GM18870 (cell line): ENCODE measurements around the gene WIF1.

ENCODE experiments used
- ATAC-seq: cut with Tn5 transposase; IDR thresholded peaks from one replicate; pipeline ENCODE4 v1.9.1; 2021; ENCODE audit warnings: moderate library complexity; ENCODE audit not compliant: unreplicated experiment

The WIF1 gene

DNA sequence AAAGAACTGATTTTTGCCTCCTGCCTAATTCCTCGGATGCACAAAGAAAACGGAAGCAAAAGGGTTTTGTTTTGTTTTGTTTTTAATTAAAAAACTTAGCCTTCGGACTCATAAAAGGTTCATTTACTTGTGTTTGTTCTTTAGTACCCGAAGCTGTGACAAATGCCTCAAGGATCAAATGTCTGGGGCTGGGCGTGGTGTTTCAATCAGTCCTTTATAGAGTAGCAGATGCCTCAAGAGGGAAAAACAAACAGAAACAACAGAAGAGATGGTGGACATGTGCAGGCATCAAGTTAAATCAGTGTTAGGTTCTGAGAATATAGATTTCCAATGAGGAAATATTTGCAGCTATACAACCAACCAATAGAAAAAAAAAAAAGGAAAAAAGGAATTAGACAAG is 1.6 kb upstream of the WIF1 start:
- ATAC-seq: no peak

DNA sequence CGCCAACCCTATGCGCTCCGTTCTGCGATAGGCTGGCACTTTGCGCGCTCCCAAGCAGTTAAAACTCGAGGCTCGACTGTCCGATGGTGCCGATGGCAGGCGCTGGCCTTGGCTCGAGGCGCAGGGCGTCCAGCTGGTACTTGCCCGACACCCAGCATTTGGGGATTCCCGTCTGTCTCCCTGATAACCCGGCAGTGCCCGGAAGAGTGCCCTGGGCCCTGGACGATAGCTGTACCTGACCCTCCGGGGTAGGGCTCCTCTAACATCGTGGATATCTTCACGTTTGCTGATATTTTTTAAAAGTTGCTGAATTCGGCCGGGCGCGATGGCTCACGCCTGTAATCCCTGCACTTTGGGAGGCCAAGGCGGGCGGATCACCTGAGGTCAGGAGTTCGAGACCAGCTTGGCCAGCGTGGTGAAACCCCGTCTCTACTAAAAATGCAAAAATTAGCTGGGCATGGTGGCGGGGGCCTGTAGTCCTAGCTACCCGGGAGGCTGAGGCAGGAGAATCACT is 908 bp upstream of the WIF1 start:
- no peak for ATAC-seq

DNA sequence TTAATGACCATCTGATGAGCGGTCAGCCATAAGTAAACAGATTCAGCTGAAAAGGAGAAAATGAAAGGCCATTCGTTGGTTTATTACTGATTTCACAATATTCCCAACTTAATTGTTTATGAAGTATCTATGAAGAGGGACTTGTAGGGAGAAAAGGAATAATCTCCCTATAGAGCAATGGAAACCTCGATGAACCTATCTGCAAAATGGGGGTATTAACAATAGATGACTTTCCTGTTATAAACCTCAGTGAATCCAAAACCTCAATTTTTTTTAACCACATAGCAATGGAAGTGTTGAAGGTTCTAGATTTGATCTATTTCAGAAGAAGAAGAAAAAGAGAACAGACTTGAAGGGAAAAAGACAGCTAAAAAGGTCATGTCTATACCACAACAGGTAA is 2.0 kb downstream of the WIF1 start:
- no peak for ATAC-seq

DNA sequence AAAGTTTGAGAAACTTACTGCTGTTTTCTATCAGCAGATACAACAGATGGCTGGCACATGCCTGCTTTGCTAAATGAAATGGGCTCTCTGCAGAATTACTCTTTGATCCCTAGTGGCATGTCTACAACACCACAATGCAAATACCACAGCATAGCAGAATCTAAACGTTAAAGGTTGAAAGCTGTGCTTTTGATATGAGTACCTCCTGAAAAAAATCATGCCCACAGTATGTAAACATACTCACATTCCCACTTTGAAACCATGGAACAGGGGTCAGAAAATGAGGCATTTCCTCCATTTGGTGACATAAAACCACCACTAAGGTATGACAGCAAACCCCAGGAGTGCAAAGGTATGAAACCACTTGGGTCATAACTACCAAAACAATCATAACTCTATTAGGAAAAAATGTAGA is 7.5 kb downstream of the WIF1 start:
- no peak for ATAC-seq

DNA sequence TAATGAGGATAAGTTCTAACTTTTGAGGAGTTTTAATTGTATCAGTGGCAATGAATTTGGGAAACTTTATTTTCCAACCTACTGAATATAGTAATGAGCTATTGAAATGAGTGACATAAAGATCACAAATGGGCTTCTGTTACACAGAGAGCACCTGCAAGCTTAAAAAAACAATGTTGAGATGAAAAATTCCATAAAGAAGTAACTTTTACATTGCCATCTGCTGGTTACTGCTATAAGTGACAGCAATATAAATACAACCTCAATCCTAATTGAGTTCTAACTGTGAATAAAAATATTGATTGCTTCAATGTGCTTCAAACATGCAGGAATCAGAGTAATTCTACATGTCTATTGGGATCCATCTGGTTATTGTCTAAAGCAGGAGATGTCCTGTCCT is 14.2 kb downstream of the WIF1 start:
- ATAC-seq: no peak

DNA sequence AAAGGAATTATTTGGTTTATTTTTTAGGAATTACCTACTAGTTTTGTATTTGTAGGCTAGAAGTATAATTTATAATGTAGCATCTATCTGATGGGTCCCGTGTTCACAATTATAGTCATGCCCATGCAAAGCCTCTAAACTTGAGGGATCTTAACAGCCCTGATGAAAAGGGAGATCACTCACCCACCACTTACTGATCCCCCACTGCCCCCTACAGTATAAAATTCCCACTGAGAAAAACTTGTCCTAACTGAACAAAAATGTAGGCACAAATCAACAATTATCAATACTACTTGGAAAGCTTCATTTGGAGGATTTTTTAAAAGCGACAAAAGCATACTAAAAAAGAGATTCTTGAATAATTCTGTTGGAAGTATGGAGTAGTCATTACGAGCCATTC is 21.0 kb downstream of the WIF1 start:
- ATAC-seq: no peak

DNA sequence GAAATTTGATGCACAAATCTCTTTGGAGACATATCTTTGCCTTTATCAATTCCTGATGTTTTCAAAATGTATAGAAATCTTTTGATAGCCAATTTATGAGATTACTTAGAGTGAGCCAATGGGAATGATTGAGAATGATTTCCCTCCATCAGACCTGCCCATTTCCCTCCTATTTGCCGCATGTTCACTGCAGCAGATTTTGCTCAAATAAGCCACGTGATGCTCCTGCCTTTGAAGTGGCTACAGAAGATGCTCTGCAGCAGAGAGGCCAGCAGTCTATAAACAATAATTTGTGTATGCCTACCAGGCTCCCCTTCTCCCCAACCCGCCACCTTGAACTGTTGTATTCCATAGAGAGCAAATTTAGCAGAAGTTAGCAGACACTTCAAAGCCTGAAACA is 21.9 kb downstream of the WIF1 start:
- ATAC-seq: no peak

DNA sequence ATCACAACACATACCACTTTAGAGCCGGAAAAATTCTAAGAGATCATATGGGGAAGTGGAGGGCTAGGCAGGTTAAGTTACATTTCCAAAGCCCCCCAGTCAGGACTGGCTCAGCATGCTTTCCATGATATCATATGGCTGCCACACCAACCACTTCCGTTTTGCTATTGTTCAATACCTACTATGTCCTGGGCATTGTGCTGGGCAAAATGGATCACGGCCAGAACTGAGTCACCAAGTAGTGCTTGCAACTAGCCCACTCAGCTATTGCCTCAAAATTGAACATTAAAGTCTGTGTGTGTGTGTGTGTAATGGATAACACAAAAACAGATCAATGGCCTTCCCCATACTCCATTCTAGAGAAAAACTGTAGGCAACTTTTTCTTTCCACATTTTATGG is 22.7 kb downstream of the WIF1 start:
- ATAC-seq: no peak

DNA sequence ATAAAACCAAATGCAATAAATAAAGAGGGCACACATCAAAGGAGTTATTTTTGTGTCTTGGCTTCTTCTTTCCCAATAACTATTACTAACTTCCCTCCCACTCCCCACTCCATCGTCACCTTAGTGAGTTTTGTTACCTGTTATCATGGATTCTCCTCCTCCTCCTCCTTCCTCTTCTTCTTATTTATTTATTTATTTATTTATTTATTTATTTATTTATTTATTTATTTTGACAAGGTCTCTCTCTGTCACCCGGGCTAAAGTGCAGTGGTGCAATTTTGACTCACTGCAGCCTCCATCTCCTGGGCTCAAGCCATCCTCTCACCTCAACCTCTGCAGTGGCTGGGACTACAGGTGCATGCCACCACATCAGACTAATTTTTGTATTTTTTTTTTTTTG is 26.4 kb downstream of the WIF1 start:
- ATAC-seq: no peak

DNA sequence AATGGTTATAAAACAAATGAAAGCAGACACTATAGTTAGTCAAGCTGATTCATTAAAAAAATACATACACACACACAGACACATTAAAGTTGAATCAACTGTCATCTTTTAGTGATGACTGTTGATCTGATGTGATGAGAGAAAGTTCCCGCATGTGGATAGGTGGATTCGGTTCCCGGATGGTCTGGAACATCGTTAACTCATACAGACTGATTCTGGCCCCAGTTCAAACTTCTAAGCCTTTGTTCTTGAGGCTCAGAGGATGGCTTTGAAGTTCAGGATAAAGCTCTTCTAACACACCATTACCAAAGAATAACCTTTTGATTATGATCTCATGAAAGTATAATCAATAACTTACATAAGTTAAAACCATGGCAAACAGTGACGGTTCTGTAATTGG is 27.5 kb downstream of the WIF1 start:
- no peak for ATAC-seq

DNA sequence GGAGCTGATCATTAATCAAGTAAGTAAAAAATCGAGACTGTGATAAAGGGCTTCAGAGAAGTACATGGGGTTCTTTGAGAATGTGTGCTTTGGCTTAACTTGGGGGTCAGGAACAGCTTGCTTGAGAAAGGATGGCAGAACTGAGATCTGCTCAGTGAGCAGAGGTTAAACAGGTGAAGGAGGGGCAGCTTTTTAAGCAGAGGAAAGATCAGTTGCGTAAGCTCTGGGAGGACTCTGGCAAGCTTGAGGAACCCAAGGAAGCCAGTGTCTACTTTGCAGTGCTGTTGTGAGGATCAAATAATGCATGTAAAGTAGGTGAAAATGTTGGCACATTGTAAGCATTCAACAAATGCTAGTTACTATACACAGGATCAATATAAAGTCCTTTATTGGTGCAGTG is 30.6 kb downstream of the WIF1 start:
- no peak for ATAC-seq

DNA sequence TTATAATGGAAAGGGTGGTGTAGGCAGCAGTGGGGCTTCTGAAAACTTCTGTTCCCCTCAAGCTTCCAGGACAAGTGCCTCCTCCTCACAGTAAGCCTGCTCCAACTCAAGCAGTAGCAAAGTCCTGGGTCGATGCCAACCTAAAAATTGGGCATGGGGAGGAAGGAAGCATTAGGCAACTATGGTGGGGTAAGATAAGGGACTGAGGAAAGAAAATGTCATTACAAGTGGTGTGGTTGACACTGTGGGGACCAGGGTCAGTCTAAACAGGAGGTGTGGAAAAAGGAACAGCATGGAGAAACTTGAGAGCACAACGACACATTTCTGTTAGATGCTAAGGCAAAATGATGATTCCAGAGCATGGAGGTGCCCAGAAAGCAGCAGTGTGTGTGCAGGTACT is 34.9 kb downstream of the WIF1 start:
- no peak for ATAC-seq

DNA sequence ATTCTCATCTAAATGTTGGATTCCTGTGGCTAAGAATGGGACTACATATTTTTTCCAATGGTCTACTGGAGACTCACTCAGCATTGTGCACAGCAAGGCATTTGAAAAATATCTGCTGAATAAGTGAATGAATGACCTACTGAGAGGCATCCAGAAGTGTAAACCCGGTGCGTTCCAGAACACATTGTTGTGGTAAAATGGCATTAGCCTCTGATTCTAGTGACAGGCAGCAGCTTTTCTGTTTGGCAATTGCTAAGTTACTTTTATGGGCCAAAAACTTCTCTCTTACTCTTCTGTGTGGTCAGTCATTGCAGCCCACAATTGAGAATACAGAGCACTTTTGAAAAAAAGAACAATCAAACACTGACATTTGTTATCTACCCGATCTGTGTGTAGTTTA is 36.5 kb downstream of the WIF1 start:
- no peak for ATAC-seq

DNA sequence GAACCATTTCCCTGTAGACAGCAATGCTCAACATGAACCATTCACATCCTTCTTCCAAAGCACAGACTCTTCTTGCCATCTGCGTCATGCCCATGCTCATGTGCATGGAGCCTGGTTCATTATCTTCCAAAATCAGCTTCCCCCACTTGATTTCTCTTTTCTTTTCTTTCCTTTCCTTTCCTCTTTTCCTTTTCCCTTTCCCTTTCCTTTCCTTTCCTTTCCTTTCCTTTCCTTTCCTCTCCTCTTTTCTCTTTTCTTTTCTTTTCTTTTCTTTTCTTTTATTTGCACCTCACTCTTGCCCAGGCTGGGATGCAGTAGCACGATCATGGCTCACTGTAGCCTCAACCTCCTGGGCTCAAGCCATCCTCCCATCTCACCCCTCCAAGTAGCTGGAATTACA is 37.5 kb downstream of the WIF1 start:
- ATAC-seq: no peak

DNA sequence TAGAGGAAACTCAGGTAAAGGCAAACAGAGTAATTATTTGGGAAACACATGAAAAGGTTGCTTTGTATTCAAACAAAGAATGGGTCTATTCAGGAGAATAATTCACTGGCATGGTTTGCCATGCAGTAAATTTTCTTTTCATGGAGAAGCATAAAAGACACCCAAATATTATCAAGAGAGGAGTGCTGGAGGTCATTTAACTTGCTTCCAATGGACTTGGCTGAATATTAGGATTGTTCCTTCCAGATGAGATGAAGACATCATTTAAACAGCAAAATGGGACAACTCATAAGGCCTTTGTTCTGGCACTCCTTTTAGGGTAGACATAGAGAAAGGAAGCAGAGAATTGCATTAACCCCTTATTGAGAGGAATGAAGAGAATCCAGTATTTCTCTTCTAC is 38.7 kb downstream of the WIF1 start:
- ATAC-seq: no peak

DNA sequence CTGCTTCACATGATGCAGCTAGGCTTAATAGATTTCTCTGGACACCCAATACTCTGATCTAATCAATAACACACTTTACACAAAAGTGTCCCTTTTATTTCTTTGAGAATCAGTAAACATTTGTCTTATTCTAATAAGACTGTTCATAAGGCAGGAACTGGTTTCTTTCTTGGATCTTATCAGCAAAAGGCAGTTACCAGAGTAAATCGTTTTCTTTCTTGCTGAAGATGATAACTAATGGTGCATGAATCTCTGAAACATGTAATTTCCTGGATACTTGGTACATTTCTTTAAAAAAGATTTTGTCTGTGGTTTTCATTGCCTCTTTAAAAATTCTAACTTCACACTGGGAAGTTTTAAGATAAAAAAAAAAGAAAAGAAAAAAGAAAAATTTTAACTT is 39.6 kb downstream of the WIF1 start:
- ATAC-seq: no peak

DNA sequence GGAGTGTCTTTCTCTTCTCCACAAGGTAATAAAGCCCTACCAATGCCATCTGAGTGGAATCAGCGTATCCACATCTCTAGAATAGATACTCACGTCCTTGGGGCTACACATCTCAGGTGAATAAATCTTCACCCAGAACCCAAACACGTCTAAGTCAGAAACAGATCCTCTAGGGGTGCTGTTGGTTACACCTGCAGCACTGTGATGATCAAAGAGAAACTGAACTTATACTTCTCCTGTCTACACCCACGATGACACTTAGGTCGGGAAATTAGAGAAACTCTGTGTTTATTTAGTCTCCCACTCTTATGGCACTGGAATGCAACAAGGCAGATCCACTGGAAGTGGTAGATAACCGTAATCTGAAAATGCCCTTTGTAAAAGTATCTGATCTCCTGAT is 46.2 kb downstream of the WIF1 start:
- ATAC-seq: no peak

DNA sequence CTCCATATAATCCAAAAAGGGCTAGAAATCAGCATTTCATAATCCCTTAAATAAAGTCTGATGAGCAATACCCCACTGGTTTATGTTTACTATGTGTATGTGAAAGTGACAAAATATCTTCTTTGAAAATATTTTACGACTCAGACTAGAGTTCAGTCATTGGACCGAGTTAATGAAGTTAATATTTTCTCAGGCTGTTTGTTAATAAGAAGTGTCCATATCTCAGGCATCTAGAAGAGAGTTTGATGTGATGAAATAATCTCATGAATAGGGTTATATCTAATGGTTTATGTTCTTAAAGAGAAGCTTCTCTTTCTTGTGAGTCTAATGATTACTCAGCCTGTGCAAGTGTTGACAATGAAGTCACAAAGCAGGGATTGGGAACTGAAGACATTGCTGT is 51.8 kb downstream of the WIF1 start:
- no peak for ATAC-seq

DNA sequence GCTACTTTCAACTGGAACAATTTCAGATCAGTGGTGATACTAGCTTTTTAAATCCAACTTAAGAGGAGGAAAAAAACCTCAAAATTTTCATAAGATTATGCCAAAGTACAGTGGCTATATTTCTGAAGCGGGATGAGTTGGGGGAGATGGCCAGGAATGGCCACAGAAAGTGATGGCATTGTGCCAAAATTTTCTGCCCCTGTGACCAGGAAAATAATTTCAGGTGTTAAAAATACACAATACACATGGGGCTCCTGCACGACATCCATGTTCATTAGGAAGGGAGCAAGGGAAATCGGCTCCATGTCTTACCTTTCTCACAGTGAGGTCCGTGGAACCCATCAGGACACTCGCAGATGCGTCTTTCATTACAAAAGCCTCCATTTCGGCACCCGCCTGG is 53.7 kb downstream of the WIF1 start:
- no peak for ATAC-seq

DNA sequence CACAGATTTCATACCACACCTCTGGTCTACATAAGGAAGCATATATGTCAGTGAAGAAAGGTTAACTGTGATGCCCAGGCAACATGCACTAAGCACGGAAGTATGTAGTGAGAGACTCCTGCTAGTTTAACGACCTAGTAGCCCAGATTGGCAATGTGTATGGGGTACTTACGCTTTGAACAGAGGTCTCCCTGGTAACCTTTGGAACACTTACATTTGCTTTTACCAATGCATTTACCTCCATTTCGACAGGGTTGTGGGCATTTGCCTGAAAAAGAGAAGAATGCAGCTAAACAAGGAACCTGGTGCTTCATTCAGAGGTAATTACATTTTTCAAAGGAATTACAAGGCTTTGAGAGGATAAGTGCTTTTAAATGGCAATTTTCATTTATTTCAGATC is 65.2 kb downstream of the WIF1 start:
- ATAC-seq: no peak

DNA sequence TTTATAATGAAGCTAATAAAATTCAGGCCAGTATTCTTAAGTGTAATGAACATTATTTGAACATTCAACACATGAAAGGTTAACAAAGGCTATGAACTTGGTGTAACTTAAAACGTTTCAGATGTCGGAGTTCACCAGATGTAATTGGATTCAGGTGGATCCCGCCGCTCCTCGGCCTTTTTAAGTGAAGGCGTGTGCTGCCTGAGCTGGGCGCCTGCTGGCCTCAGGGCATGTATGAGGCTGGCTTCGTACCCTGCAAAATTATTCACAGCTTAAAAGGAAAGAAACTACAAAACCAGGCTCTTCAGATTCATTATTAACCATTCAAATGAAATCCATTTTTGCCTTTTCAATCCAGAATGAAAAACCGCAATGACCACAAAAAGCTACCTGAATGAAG is 69.9 kb downstream of the WIF1 start:
- no peak for ATAC-seq

DNA sequence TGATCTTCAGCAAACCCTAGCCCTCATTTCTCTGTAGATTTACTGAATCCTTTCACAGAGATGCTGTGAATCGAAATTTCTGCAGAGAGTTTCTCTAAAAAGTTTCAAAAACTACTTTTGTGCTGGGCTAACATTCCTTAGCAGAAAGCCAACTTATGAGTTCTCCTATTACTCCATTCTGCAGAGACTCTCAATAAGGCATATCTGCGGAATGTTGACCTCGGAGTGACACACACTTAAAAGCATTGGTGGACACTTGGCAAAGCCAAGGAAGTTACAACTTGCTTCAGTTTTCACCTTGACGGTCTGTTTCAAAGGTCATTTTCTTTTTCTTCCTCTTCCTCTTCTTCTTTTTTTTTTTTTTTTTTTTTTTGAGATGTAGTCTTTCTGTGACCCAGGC is 75.8 kb downstream of the WIF1 start:
- ATAC-seq: no peak

DNA sequence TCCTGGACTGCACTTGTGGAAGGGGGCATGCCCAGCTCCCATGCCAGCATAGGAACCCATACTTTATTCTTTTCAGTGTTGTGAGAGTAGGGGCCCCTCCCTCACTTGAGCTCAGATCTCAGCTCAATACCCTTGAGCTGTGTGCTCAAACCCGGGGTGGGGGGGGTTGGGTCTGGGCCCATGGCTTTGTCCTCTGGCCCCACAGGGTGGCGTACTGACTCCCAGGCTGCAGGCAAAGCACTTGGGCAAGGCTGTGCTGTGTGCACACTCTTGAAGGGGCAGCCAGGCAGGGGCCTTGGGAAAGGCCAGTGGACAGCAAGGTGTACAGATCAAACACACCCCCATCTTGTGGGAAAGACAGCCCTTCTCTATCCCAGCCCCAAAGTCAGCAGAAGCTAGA is 81.8 kb downstream of the WIF1 start:
- no peak for ATAC-seq

DNA sequence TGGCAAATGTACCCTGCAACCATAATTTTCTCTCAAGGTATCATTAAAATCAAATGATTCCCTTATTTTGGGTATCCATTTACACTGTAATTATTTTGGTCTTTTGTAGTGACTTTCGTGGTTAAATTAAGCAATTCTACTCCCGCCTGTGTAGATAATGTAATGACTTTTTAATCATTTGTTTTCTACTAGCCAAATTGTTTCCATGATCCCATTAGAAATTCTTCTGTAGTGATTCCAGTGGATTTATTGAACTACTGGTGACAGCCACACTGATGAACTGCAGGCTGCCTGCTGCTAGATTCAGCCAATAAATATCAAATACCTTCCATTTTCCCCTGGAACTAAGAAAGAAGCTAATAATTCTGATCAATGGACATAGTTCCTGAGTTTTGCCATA is 96.0 kb downstream of the WIF1 start:
- ATAC-seq: no peak
